ENCODE data around the gene ASTN1.
A peak's percentile ranks its signal among the peaks of the same experiment; 100 is the strongest.

ASTN1 gene

GRCh38 chr1:176976771-176977170 lies 187.7 kb downstream of the ASTN1 start:
- no peak for DNase-seq

DNA sequence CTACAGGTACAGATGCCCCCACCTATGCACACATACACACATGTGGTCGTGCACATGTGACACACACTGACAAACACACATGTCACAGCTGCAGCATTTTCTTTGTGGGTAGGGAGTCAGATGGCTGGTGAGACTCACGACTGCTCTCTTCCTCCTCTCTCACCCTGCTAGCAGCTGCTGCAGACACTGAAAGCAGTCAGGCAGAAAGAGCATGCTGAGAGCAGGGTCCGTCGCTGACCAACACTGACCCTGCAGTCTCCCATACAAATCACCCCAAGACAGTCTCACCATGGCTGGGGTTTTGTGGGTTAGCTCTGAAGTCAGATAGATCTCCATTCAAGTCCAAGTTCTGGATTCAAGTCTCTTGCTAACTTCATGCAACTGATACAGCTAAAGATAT lies 188.3 kb downstream of the ASTN1 start:
- DNase-seq: no peak

DNA sequence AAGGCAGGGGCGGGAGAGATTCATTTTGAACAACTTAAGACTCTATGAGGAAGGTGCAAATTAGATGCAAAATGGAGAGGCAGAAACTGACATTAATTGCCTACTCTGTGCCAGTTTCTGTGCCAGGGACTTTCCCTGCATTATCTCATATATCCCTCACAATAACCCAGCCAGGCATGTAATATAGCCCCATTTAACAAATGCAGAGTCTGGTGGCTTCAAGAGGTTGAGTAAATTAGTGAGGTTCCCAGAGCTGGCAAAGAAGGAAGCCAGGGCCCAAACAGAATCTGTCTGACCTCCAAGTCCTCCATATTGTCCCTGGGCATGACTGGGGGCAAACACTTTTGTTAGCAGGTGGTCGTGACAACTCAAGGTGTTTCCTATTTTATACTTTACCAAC lies 199.8 kb downstream of the ASTN1 start:
- no peak for DNase-seq

DNA sequence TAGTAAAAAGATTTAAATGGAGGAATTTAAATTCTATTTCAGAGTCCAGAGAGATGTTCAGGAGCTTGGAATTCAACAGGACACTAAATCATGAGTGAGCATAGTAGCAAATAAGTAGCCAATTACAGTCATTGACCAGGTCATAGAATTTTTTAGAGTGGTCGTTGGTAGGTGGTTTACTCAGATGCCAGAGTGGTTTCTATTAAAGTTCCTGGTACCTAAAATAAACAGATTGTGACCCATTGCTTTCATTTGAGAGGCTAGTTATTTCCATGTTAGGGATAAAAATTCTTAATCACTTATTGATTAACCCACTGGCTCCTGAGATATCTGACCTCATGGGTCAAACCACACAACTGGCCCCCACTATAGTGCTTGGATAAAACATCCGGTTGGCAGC lies 201.3 kb downstream of the ASTN1 start:
- DNase-seq: no peak

- DNase-seq: no peak
Measured at GRCh38 chr1:176961678-176962077, 202.8 kb downstream of the ASTN1 start.

- DNase-seq: no peak
Measured at GRCh38 chr1:176959191-176959820, 205.2 kb downstream of the ASTN1 start.

DNA sequence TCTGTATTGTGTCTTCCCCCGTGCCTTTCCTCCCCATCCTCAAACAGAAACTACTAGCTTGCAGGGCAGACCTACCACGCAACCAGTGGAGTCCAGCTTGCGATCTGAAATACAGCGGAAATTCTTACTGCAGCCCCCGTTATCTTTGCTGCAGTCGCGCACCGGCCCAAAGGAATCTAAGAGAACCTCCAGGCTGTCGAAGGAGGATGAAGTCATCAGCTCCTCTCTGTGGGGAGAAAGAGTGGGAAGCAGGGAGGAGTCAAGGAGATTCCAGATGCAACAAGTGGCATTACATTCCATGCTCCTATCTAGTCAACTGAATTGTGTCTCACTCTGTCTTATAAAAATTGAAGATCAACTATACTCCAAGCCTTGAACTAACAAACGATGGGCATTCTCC lies 206.9 kb downstream of the ASTN1 start:
- no peak for DNase-seq

GRCh38 chr1:176954242-176954641 lies 210.3 kb downstream of the ASTN1 start:
- no peak for DNase-seq

- DNase-seq: no peak
Measured at GRCh38 chr1:176950736-176951324, 213.7 kb downstream of the ASTN1 start.

GRCh38 chr1:176949033-176949662 lies 215.4 kb downstream of the ASTN1 start:
- peak; percentile 1 for DNase-seq

GRCh38 chr1:176944606-176945005 lies 219.9 kb downstream of the ASTN1 start:
- DNase-seq: no peak

GRCh38 chr1:176943783-176944182 lies 220.7 kb downstream of the ASTN1 start:
- DNase-seq: no peak

GRCh38 chr1:176942346-176942745 lies 222.2 kb downstream of the ASTN1 start:
- DNase-seq: no peak

DNA sequence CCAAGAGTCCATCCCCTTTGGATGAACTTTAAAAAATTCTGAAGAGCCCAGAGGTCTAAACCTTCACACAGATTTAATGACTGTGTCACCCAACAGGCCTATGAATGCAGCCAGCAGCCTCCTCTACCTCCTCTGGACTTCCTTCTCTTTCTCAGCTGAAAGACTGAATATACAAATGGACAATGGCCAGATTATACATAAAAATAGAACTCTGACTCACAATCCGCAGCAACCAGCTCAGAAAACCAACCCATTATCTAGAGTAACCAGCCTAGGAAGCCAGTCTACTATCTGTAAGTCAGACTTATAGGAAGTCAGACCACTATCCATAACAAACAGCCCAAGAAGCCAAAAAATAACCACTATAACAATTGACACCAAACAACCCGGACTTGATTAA lies 224.5 kb downstream of the ASTN1 start:
- no peak for DNase-seq

DNA sequence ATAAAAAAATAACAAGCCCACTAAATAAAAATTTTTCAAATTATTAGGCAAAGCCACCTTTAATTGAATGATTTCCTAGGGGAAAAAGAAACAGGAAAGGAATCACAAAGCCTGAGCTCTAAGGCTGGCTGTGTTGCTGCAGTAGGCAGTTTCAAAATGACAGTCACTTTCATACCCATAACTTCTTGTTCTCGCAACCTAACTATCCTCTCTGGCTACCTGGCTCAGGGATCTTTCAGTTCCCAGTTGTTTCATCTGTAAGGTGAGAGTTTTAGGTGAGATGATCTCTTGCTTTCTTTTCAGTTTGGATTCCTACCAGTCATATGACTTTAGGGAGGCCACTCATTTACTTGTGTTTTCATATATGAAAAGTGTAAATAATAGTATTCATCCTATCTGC lies 226.1 kb downstream of the ASTN1 start:
- no peak for DNase-seq

GRCh38 chr1:176934370-176934769 lies 230.1 kb downstream of the ASTN1 start:
- no peak for DNase-seq

DNA sequence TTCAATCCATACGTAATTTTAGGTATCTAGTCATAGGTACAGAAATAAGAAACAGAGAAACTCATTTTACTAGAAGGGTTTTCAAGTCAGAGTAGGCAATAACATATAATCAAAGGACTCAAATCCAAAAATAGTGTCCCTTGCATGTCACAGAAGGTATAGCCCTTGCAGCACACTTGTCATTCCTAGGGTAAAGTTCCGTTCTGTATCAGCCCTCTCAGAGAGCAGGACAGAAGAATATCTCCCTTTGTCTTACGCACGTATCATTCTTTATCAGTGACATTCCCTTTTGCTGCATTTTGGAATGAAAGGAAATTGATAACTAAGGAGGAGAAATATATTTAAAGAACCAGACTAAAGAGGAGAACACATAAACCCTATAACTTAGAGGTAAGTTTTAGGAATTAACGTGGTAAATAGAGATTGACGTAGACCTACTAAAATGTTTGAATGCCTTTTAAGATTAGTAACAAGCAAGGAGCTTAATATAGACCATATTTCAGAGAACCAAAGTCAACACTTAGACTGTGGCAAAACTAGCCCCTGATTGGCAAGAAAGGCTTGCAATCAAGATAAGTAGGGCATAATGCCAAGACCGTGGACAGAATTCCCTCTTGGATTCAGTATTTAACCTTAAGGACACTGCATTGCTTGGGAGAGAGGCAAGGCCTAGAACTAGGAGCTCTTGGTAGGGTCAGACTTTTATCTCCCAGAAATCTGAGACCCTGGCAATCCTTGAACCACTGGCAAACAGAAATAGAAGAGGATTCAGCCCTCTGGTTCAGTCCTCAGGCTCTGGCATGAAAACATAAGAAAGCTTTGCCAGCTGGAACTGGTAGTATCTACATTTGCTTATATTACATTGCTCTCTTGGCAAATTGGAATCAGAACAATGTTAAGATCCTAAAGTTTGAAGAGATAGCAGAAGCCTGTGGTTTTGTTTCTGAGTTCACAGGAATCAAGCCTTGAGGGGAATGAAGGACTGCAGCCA lies 232.1 kb downstream of the ASTN1 start:
- DNase-seq: no peak

DNA sequence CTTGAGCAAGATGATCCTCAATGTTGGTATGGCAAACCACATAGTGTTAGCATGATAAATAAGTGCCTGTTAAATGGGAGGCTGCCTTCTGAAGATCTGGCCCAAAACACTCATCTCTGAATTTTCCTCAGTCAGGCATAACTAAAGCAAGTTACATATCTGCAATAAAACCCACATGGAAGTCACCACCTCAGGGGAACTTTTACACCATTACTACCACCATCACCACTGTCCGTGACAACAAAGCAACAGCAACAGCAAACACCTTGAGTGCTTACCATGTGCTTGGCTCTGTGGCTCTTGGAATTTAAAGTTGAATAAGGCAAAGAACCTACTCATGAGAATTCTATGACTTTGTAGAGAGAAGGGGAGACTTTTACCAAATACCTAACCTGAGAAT lies 233.0 kb downstream of the ASTN1 start:
- no peak for DNase-seq

DNA sequence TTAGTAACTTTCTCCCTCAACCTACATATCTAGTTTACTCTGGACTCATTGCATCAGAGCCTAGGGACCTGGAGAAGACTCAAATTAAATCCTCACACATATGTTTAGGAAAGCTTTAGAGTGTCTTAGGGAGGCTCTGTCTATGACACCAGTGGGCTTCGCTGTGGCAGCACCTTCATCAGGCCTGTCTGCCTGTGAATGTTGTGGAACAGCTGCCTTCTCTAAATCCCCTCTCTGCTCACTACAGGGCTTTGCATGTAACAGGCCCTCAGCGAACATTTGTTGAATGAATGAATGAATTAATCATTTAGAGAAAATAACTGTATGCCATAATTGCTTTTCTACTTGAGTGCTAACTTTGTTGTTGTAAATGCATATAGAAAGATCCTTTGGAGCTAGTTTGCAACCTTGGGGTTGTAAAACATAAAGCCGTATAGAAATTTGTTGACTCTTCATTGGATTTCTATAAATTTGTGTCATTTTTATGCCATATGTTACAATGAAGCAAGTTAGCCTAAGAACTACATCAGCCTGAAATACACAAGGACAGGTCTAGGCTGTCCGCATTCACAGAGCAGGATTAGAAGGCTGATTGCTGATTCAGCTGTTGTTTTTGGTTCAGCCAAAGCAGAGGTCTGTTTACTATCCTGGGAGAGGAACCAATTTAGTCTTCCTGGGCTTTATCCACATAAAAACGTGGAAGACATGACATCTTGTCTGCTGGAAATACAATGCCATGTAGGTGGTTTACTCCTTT lies 238.0 kb downstream of the ASTN1 start:
- no peak for DNase-seq

GRCh38 chr1:176925223-176925622 lies 239.3 kb downstream of the ASTN1 start:
- DNase-seq: no peak

DNA sequence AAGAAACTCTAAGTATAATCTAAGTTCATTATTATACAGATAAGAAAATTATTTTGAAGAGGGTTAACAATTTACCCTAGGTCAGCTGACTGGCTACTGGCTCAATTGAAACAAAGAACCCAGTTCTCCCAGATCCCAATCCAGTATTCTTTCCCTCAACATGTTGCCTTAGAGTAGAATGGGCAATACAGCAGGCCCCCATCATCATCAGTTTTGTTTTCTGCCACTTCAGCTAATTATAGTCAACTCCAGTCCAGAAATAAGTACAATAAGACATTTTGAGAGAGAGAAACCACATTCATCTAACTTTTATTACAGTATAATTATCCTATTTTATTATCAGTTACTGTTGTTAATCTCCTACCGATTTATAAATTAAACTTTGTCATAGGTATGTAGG lies 241.2 kb downstream of the ASTN1 start:
- no peak for DNase-seq
